GM18511 (cell line): Measurements from ENCODE around the gene PITRM1.

Experiments
- ATAC-seq: cut with Tn5 transposase; IDR thresholded peaks from one replicate; pipeline ENCODE4 v1.9.1; 2021; ENCODE audit warnings: mild to moderate bottlenecking, moderate library complexity; ENCODE audit not compliant: unreplicated experiment

The PITRM1 gene

GRCh38 chr10:3104251-3104918, 68.2 kb downstream of the PITRM1 start:
- no peak for ATAC-seq

DNA sequence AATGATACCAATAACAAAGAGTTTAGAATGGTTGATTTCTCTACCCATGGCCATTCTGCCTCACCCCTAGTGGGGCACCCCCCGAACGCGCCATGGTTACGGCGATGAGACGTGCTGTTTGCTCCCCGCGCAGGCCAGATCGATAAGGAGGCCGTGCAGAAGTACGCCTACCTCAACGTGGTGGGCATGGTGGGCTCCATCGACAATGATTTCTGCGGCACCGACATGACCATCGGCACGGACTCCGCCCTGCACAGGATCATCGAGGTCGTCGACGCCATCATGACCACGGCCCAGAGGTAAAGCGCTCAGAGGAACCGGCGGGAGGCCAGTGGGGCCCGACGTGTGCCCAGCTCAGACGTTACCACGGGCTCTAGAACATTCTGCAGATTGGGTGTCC, 68.9 kb downstream of the PITRM1 start:
- no peak for ATAC-seq

DNA sequence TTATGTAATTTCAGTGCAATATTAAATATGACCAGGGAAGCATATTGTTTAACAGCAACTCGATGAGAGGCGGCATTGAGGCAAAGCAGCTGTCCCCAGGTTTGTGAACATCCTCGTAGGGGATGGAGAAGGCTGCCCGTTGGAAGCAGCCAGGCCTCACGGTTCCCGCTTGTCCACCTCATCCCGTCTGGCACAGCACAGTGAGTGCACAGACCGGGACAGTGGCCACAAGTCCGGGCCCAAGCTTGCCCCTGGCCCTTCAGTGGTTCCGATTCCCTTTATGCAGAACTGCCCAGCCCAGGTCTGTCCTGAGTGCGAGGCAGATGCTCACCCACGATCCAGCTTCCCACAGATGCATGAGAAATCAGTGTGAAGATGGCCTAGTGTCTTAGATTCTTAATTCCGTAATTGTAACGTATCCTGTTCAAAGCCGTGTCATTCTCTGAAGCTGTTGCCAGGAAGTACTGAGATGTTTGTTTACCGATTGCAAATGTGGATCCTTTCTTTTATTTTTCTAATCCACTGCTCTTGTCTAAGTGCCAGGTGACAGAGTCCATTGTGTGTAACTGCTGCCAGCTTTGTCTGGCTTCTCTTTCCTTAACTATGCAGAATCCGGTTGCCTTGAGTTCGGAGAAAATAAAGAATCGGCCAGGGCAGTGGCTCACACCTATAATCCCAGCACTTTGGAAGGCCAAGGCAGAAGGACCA, 69.7 kb downstream of the PITRM1 start:
- no peak for ATAC-seq

DNA sequence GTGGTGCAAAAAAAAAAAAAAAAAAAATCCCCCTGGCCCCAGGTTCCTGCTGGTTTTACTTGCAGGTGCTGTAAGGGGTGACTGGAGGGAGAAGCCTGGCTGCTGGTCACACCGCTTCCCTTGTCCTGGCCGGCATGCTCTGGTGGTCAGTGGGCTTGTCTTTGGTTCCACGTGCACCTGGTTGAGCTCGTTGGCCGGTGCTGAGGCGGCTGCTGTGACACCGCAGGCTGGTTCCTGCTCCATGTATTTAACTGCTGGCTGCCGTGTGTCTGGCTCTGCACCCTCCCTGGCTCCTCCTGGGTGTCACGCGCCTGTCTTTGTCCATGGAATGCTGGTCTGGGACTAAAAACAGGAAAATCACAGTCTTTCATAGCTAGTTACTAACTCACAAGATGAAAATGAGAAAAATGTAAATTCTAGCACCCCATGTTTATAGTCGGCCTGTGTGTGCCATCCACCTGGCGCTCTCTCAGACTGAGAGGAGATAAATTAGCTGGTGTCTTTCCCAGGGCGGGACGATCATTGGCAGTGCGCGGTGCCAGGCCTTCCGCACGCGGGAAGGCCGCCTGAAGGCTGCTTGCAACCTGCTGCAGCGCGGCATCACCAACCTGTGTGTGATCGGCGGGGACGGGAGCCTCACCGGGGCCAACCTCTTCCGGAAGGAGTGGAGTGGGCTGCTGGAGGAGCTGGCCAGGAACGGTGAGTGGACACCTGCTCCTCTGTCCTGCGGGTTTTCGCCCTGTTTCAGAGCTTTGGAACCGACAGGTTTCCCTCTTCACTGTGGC, 71.5 kb downstream of the PITRM1 start:
- ATAC-seq, result no peak

DNA sequence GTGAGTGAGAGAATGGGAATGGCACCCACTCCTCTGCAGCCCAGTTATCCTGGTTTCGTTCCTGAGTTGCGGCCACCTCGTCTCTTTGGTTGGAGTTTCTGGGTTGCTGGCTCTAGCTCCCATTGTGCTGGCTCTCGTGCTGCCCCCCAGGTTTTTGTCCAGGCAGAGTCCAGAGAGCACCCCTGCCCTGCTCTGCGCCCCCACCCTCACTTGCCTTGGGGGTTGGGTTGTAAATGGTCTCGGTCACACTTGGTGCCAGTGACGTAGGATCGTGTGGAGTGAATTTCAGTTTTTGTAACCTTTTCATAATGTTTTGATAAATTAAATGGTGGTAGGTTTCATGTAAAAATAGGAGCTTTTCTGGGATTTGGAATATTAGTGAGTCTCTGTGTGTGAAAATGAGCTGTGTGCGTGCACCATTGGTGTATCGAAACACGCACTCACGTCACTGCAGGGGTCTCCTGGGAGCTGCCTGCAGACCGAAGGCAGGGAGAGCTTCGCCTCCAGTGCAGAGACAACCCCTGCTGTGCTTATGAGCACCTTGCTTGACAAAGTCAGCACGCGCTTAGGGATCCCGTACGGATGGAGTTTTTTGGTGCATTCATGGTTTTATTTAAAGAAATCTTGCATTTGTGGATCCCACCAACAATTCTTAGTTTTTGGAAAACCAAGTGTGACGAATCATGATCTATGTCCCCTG, 72.3 kb downstream of the PITRM1 start:
- ATAC-seq, result no peak

DNA sequence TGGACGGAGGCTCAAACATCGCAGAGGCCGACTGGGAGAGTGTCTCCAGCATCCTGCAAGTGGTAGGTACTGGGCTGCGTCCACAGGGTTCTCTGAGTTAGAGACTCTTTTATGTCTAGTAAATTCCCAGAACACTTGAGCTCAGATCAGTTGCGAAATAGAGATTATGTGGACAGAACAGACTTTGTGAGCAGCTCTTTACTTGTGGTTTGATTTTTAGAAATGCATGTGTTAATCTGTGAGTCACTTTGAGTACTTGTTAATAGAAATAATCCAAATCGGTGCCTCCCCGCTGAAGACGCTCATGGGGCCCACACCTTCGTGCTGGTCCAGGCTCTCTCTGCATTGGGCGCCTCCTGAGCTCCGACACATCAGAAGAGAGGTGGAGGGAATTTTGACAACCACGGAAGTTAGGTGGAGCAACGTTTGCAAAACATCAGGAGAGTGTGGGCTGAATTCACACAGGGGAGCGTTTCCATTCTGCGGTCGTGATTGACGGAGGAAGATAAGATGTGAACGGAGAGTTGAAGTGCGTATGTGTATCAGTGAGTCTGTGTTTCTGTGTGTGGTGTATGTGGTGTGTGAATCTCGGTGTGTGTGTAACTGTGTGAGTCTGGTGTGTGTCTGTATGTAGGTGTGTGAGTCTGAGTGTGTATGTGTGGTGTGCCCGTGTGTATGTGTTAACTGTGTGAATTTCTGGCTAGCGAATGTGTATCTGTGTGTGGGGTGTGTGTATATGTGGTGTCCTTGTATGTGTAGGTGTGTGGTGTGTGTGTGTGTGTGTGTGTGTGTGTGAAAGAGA, 73.1 kb downstream of the PITRM1 start:
- ATAC-seq, result no peak

DNA sequence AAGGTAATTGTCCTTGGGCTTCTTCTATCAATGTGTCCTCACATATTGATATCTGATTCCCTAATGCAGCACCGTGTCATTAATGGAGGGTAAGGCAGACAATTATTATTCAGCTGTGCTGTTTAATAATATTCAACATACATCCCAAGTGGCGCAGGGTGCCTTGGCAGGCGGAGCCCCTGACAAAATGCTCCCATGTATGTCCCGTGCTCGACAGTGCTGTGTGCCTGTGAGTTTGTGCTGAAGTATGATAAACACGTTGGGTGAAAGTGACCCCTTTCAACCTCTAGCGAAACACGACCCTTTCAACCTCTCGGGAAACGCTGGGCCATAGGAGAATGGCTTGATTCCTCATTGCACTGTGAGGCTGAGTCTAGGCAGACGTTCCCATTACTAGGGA, 73.9 kb downstream of the PITRM1 start:
- ATAC-seq, result no peak

GRCh38 chr10:3097160-3097559, 75.4 kb downstream of the PITRM1 start:
- no peak for ATAC-seq

DNA sequence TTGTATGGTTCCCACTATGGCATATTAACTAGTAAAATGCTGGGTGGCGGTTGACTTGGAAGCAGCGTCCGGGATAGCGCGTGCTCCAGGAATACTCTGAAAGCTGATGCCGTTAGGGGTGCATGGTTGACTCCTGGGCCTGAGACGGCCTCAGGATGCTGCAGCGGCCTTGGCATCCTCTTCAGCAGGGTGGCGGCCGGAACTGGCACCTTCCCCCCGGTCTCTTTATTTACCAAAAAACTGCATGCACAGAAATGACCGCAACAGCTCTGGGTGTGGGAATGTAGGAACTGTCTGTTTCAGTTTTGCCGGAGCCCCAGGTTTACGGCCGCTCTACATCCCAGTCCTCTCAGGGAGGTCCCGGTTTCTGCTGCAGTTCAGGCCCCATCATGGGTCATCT, 76.4 kb downstream of the PITRM1 start:
- no peak for ATAC-seq

DNA sequence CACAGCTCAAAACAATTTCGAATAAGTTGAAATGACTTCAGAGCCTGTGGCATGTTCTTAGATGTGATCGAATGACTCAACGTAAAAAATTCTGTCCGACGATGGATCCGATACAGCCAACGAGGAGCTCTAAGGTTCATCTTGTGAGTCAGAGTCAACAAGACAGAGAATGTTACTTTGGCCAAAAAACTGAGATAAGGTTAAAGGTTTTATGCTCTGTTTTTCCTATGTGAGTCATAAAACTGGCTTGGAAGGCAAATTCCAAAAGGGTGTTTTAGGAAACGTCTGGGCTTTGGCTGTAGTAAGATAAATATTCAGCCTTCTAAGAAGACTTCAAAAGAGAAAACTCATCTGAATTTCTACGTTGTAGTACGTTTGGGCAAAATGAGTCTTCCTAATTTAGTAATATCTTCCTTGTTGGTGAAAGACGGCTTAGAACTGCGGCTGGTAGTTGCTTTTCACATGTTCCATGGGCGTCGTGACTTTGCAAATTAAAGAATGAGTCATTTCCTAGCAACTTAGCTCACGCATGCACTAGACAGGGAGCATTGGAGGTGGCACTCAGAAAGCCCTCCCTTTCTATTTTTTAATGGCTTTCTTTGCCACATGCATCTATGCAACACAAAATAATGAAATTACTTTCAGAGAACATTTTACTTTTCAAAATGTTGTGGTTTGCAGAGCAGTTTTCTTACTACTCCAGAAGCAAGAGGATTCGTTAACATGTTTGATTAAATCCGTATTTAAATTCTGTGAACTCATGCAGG, 77.0 kb downstream of the PITRM1 start:
- peak; percentile 67 for ATAC-seq

- no peak for ATAC-seq
Observed at GRCh38 chr10:3094609-3095036, 78.0 kb downstream of the PITRM1 start.

DNA sequence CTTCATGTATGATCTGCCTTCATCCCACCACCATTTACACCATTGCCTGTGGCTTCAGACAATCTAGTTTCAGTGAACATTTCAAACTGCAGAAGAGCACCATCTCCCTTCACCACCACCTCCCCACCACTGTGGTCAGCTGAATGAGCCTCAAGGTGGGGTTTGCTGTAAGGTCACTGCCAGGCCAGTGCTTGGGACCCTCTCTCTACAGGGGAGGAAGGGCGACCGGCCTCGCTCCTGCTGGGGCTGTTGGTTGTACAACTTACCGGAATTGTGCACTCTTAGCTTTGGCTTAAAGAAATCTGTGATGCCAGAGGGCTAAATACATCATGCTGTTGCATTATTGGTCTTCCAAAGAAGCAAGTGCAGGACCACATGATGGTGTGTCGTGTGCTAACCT, 78.6 kb downstream of the PITRM1 start:
- ATAC-seq, result no peak

DNA sequence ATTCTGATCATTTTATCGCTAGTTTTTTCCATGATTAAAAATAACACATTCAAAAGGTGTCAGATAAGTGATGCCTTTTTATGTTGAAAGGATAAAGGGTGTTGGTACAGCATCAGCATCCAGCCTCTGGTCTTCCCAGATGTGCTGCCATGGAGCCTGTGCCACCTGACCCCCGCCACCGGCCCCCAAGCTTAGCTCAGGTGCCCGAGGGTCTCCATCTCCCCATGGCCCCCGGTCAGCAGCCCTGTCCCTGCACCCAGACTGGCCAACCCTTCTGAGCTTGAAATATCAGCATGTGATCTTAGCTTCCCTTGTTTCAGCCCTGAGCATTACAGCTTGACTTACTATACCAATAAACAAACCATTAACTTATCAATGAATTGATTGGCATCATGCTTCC, 80.7 kb downstream of the PITRM1 start:
- no peak for ATAC-seq

DNA sequence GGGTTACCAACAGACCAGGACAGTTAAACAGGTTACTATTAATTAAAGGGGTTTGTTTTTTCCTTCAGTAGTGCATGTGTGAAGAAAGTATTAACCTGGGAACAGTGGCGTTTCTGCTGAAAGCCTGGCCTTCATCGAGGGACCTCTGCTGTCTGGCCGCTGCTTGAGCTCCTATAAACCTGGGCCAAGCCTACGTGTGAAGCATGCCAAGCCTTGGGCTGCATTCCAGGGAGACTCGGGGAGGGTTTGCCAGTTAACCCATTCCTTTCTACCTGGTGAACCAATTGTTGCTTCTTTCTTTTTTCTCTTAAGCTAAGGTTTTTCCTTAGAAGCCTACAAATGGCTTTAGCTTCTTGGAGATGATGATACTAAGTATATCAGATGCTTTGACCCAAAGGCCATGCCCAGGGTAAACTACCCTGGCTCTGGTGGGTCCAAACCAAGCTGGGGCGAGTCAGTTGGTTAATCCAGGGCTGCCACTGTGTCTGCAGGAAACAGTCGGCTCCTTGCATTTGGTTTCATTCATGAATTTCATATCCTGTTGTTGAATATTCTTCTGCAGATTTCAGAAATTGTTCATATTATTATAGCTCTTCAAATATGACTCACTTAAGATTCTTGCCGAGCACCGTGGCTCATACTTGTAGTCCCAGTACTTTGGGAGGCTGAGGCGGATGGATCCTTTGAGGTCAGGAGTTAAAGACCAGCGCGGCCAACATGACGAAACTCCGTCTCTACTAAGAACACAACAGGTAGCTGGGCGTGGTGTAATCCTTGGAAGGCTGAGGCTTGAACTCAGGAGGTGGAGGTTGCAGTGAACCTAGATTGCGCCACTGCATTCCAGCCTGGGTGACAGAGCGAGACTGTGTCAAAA, 81.4 kb downstream of the PITRM1 start:
- no peak for ATAC-seq

DNA sequence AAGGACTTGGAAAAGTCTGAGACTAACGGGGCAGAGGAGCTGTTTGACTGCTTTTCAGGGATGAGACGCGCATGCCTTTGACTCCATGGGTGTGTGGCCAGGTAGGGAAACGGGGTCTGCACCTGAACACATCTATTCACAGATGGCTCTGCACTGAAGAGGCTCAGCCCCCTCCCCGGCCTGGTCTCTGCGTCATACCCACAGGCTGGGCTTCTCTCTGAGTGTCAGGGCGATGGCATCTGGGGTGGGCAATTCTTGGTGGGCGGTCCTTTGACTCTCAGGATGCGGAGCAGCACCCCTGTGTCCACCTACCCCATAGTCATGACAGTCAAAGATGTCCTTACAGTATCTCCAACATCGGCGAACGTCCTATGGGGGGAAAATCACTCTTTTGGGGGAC, 82.2 kb downstream of the PITRM1 start:
- ATAC-seq, result no peak
